ENCODE results near the gene OGFOD2.

OGFOD2 gene

GRCh38 chr12:122948605-122949004 lies 26.4 kb upstream of the OGFOD2 start:
- Histone ChIP-seq H3K79me2 (ENCODE audit: control insufficient read depth, insufficient read depth, low read length) (no peaks in the 10 kb centered on the region), H3K4ac (ENCODE audit: low read depth, low read length) (no peak overlapping the region), H2BK5ac (ENCODE audit: low read length) (no peak overlapping the region), H3K27ac (ENCODE audit: low read depth, low read length) (no peak overlapping the region), H2AK5ac (ENCODE audit: low read length) (no peak overlapping the region), H2BK120ac (ENCODE audit: low read depth, low read length) (no peak overlapping the region), H4K8ac (ENCODE audit: low read depth, low read length) (no peak overlapping the region), H4K5ac (ENCODE audit: low read length) (no peak overlapping the region), H3K4me1 (ENCODE audit: control insufficient read depth, low read depth, low read length) (no peaks in the 10 kb centered on the region), H2BK15ac (replicated peaks; ENCODE audit: low read depth) (no peak overlapping the region), H3K4me2 (ENCODE audit: low read length) (no peak overlapping the region), H3K4me3 (ENCODE audit: low read length) (no peak overlapping the region), H3K79me1 (ENCODE audit: low read length) (no peaks in the 10 kb centered on the region), H3K23ac (ENCODE audit: low read length) (no peak overlapping the region), H3K27me3 (ENCODE audit: insufficient read depth, low read length, poor library complexity) (no peaks in the 10 kb centered on the region), H3K56ac (ENCODE audit: low read length) (no peak overlapping the region), H3K36me3 (ENCODE audit: control insufficient read depth, insufficient read depth, low read length) (no peaks in the 10 kb centered on the region), H3K18ac (ENCODE audit: low read length) (no peak overlapping the region), H3K9ac (ENCODE audit: low read length) (no peak overlapping the region)
- WGBS (ENCODE audit: extremely low coverage, insufficient coverage, low lambda C conversion rate): no CpG with 5 or more reads among the region's 14 CpGs
- DNase-seq: no peak

- Histone ChIP-seq H2BK15ac (replicated peaks; ENCODE audit: low read depth) (no peak overlapping the region), H3K27me3 (ENCODE audit: insufficient read depth, low read length, poor library complexity) (no peaks in the 10 kb centered on the region), H3K9ac (ENCODE audit: low read length) (no peak overlapping the region), H2AK5ac (ENCODE audit: low read length) (no peak overlapping the region), H3K27ac (ENCODE audit: low read depth, low read length) (no peak overlapping the region), H3K36me3 (ENCODE audit: control insufficient read depth, insufficient read depth, low read length) (no peaks in the 10 kb centered on the region), H3K4ac (ENCODE audit: low read depth, low read length) (no peak overlapping the region), H3K4me3 (ENCODE audit: low read length) (no peak overlapping the region), H2BK5ac (ENCODE audit: low read length) (no peak overlapping the region), H3K79me1 (ENCODE audit: low read length) (no peaks in the 10 kb centered on the region), H3K79me2 (ENCODE audit: control insufficient read depth, insufficient read depth, low read length) (no peaks in the 10 kb centered on the region), H3K18ac (ENCODE audit: low read length) (no peak overlapping the region), H2BK120ac (ENCODE audit: low read depth, low read length) (no peak overlapping the region), H3K56ac (ENCODE audit: low read length) (no peak overlapping the region), H4K5ac (ENCODE audit: low read length) (no peak overlapping the region), H3K4me1 (ENCODE audit: control insufficient read depth, low read depth, low read length) (no peaks in the 10 kb centered on the region), H3K4me2 (ENCODE audit: low read length) (no peak overlapping the region), H3K23ac (ENCODE audit: low read length) (no peak overlapping the region), H4K8ac (ENCODE audit: low read depth, low read length) (no peak overlapping the region)
- WGBS (ENCODE audit: extremely low coverage, insufficient coverage, low lambda C conversion rate): no CpG with 5 or more reads among the region's 8 CpGs
- DNase-seq: no peak
Measured at GRCh38 chr12:122949405-122949804, 25.6 kb upstream of the OGFOD2 start.

- no peak overlapping the region for H3K4ac ChIP-seq (ENCODE audit: low read depth, low read length)
- no peak overlapping the region for H4K5ac ChIP-seq (ENCODE audit: low read length)
- no peak overlapping the region for H4K8ac ChIP-seq (ENCODE audit: low read depth, low read length)
- H2AK5ac ChIP-seq (ENCODE audit: low read length): no peak overlapping the region
- H3K27me3 ChIP-seq (ENCODE audit: insufficient read depth, low read length, poor library complexity): no peaks in the 10 kb centered on the region
- no peak overlapping the region for H3K56ac ChIP-seq (ENCODE audit: low read length)
- no peak overlapping the region for H3K4me2 ChIP-seq (ENCODE audit: low read length)
- no peaks in the 10 kb centered on the region for H3K4me1 ChIP-seq (ENCODE audit: control insufficient read depth, low read depth, low read length)
- H3K4me3 ChIP-seq (ENCODE audit: low read length): no peak overlapping the region
- no CpG with 5 or more reads among the region's 27 CpGs for WGBS (ENCODE audit: extremely low coverage, insufficient coverage, low lambda C conversion rate)
- no peak overlapping the region for H2BK15ac ChIP-seq (replicated peaks; ENCODE audit: low read depth)
- DNase-seq: no peak
- H2BK5ac ChIP-seq (ENCODE audit: low read length): no peak overlapping the region
- H3K23ac ChIP-seq (ENCODE audit: low read length): no peak overlapping the region
- no peaks in the 10 kb centered on the region for H3K36me3 ChIP-seq (ENCODE audit: control insufficient read depth, insufficient read depth, low read length)
- H3K79me1 ChIP-seq (ENCODE audit: low read length): no peaks in the 10 kb centered on the region
- H3K27ac ChIP-seq (ENCODE audit: low read depth, low read length): no peak overlapping the region
- no peak overlapping the region for H3K9ac ChIP-seq (ENCODE audit: low read length)
- H2BK120ac ChIP-seq (ENCODE audit: low read depth, low read length): no peak overlapping the region
- no peak overlapping the region for H3K18ac ChIP-seq (ENCODE audit: low read length)
- H3K79me2 ChIP-seq (ENCODE audit: control insufficient read depth, insufficient read depth, low read length): no peaks in the 10 kb centered on the region
Measured at GRCh38 chr12:122949816-122950675, 25.0 kb upstream of the OGFOD2 start.

DNA sequence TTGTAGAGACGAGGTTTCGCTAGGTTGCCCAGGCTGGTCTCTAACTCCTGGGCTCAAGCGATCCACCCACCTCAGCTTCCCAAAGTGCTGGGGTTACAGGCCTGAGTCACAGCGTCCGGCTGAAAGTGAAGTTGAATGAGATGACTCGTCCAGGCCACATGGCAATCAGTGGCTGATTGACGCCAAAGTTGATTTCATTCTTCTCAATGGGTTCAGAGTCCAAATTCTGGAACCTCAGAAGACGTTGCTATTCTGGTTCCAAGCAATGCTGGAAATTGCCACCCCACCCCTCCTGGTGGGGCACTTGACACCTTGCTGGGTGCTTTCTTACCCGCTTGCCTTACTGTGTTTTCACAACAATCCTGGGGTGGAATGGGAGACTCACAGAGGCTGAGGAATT lies 23.6 kb upstream of the OGFOD2 start:
- WGBS (ENCODE audit: extremely low coverage, insufficient coverage, low lambda C conversion rate): no CpG with 5 or more reads among the region's 9 CpGs
- H3K4me2 ChIP-seq (ENCODE audit: low read length): no peak overlapping the region
- no peak for DNase-seq

DNA sequence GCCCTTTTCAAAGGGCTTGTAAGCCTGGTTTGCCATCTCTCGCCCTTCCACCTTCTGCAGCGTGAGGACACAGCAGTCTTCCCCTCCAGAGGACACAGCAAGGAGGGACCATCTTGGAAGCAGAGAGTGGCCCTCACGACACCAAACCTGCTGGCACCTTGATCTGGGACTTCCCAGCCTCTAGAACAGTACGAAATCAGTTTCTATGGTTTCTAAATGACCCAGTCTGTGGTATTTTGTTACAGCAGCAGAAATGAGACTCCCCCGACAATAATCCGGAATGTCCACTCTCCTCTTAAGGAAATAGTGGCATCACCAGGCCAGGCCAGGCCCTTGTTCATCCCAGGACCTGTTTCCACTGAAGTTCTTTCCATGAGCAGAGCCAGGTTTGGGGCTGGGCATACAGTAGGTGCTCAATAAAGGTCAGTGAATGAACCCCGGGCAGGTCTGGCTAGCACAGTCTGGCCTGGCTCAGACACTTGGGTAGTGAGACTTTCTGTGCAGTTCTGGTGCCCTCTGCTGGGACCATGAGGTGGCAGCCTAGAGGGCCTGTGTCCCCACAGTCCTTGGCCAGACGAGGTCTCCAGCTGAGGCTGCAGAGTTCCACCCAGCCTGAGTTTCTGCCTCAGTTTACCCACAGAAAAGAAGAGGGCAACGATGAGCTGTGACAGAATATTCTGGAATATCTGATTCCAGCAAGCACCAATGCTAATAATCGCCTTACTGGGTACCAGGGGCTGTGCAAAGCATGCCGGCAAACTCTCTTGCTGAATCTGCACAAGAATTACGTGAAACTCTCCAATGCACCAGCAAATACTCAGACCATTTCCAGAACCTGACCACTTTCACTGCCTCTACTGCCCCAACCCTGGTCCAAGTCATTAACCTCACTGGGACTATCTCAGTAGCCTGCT lies 22.8 kb upstream of the OGFOD2 start:
- no peaks in the 10 kb centered on the region for H3K36me3 ChIP-seq (ENCODE audit: control insufficient read depth, insufficient read depth, low read length)
- no peak overlapping the region for H3K4me3 ChIP-seq (ENCODE audit: low read length)
- H3K4me2 ChIP-seq (ENCODE audit: low read length): no peak overlapping the region
- H3K79me2 ChIP-seq (ENCODE audit: control insufficient read depth, insufficient read depth, low read length): no peaks in the 10 kb centered on the region
- peak; percentile 66 for DNase-seq
- no peaks in the 10 kb centered on the region for H3K79me1 ChIP-seq (ENCODE audit: low read length)
- WGBS (ENCODE audit: extremely low coverage, insufficient coverage, low lambda C conversion rate): no CpG with 5 or more reads among the region's 12 CpGs
- no peak overlapping the region for H3K4ac ChIP-seq (ENCODE audit: low read depth, low read length)
- H3K18ac ChIP-seq (ENCODE audit: low read length): no peak overlapping the region
- H3K9ac ChIP-seq (ENCODE audit: low read length): no peak overlapping the region
- H3K4me1 ChIP-seq (ENCODE audit: control insufficient read depth, low read depth, low read length): no peaks in the 10 kb centered on the region
- H2BK15ac ChIP-seq (replicated peaks; ENCODE audit: low read depth): no peak overlapping the region
- H3K27ac ChIP-seq (ENCODE audit: low read depth, low read length): no peak overlapping the region
- H3K56ac ChIP-seq (ENCODE audit: low read length): no peak overlapping the region
- no peaks in the 10 kb centered on the region for H3K27me3 ChIP-seq (ENCODE audit: insufficient read depth, low read length, poor library complexity)
- no peak overlapping the region for H4K5ac ChIP-seq (ENCODE audit: low read length)
- no peak overlapping the region for H4K8ac ChIP-seq (ENCODE audit: low read depth, low read length)
- H2BK120ac ChIP-seq (ENCODE audit: low read depth, low read length): no peak overlapping the region
- no peak overlapping the region for H2AK5ac ChIP-seq (ENCODE audit: low read length)
- no peak overlapping the region for H3K23ac ChIP-seq (ENCODE audit: low read length)
- no peak overlapping the region for H2BK5ac ChIP-seq (ENCODE audit: low read length)

More for the DNA sequence above, 23.6 kb upstream of the OGFOD2 start:
- H4K5ac ChIP-seq (ENCODE audit: low read length): no peak overlapping the region
- no peak overlapping the region for H2BK15ac ChIP-seq (replicated peaks; ENCODE audit: low read depth)
- H2AK5ac ChIP-seq (ENCODE audit: low read length): no peak overlapping the region
- no peaks in the 10 kb centered on the region for H3K27me3 ChIP-seq (ENCODE audit: insufficient read depth, low read length, poor library complexity)
- no peak overlapping the region for H2BK5ac ChIP-seq (ENCODE audit: low read length)
- H3K79me1 ChIP-seq (ENCODE audit: low read length): no peaks in the 10 kb centered on the region
- H2BK120ac ChIP-seq (ENCODE audit: low read depth, low read length): no peak overlapping the region
- no peak overlapping the region for H3K4me3 ChIP-seq (ENCODE audit: low read length)
- no peak overlapping the region for H3K18ac ChIP-seq (ENCODE audit: low read length)
- H4K8ac ChIP-seq (ENCODE audit: low read depth, low read length): no peak overlapping the region
- H3K56ac ChIP-seq (ENCODE audit: low read length): no peak overlapping the region
- no peak overlapping the region for H3K27ac ChIP-seq (ENCODE audit: low read depth, low read length)
- H3K36me3 ChIP-seq (ENCODE audit: control insufficient read depth, insufficient read depth, low read length): no peaks in the 10 kb centered on the region
- no peak overlapping the region for H3K4ac ChIP-seq (ENCODE audit: low read depth, low read length)
- H3K23ac ChIP-seq (ENCODE audit: low read length): no peak overlapping the region
- no peaks in the 10 kb centered on the region for H3K4me1 ChIP-seq (ENCODE audit: control insufficient read depth, low read depth, low read length)
- no peak overlapping the region for H3K9ac ChIP-seq (ENCODE audit: low read length)
- H3K79me2 ChIP-seq (ENCODE audit: control insufficient read depth, insufficient read depth, low read length): no peaks in the 10 kb centered on the region
